Measurements from ENCODE around the gene OAS3.

- TF ChIP-seq CTCF (conservative IDR thresholded peaks at IDR 0.05; ENCODE audit: low read depth, low read length): no peak
- TF ChIP-seq EZH2 (IDR thresholded peaks at IDR 0.05; ENCODE audit: borderline replicate concordance, low read depth, low read length, poor library complexity, severe bottlenecking): no peak
Observed at GRCh38 chr12:112904571-112904970, 33.7 kb upstream of the OAS3 start.
